KMS-11 (cell line): ENCODE measurements around the gene USH2A.

Experiments
- H2AFZ ChIP-seq: fragments of 200-600 bp; sonication (generic); 2 replicates; pipeline ENCODE4 v1.6.1; 2016; ENCODE audit warnings: antibody characterized with exemption, mixed run types, low read depth
- H3K27ac ChIP-seq: fragments of 200-600 bp; sonication (generic); 2 replicates; pipeline ENCODE4 v1.6.1; 2016; ENCODE audit warnings: mild to moderate bottlenecking, mixed run types
- H3K27me3 ChIP-seq: fragments of 200-600 bp; sonication (generic); 2 replicates; pipeline ENCODE4 v1.6.1; 2017; ENCODE audit warnings: mild to moderate bottlenecking, low read depth, mixed run types, moderate library complexity; ENCODE audit not compliant: insufficient read depth
- H3K36me3 ChIP-seq: fragments of 200-600 bp; sonication (generic); 2 replicates; pipeline ENCODE4 v1.6.1; 2017; ENCODE audit warnings: mild to moderate bottlenecking, mixed run types; ENCODE audit not compliant: insufficient read depth
- H3K4me1 ChIP-seq: fragments of 200-600 bp; sonication (generic); 2 replicates; pipeline ENCODE4 v1.6.1; 2016; ENCODE audit warnings: mild to moderate bottlenecking, low read depth, mixed run types; ENCODE audit not compliant: poor library complexity, severe bottlenecking
- H3K4me2 ChIP-seq: fragments of 200-600 bp; sonication (generic); 2 replicates; pipeline ENCODE4 v1.7.0; 2016; ENCODE audit warnings: mild to moderate bottlenecking, mixed run types
- H3K4me3 ChIP-seq: fragments of 200-600 bp; sonication (generic); IDR thresholded peaks from 2 replicates; pipeline ENCODE4 v1.6.1; 2017; ENCODE audit warnings: low read depth, low read length, mixed read lengths; ENCODE audit not compliant: insufficient read depth
- H3K79me2 ChIP-seq: fragments of 200-600 bp; sonication (generic); 2 replicates; pipeline ENCODE4 v1.6.1; 2016; ENCODE audit warnings: low read depth, mixed run types; ENCODE audit not compliant: insufficient read depth
- H3K9ac ChIP-seq: fragments of 200-600 bp; sonication (generic); 2 replicates; pipeline ENCODE4 v1.6.1; 2016; ENCODE audit warnings: mild to moderate bottlenecking, mixed run types
- H4K20me1 ChIP-seq: fragments of 200-600 bp; sonication (generic); 2 replicates; pipeline ENCODE4 v1.6.1; 2016; ENCODE audit warnings: mild to moderate bottlenecking, mixed run types; ENCODE audit not compliant: insufficient read depth
- TF ChIP-seq, protein P1 (sequence below): fragments of 200-600 bp; sonication (generic); conservative IDR thresholded peaks from 2 replicates; pipeline ENCODE4 v1.6.1; 2017; ENCODE audit warnings: low read depth, mild to moderate bottlenecking, antibody characterized with exemption, low read length, moderate library complexity, mixed read lengths

Gene USH2A

GRCh38 chr1:216430744-216431143, 7.5 kb upstream of the USH2A start:
- Histone ChIP-seq H3K4me3 (no peak overlapping the region), H3K4me2 (no peak overlapping the region), H3K4me1 (no peaks in the 10 kb centered on the region), H2AFZ (no peak overlapping the region), H3K9ac (no peak overlapping the region), H4K20me1 (no peaks in the 10 kb centered on the region; the same call in 1 of the 2 replicates), H3K27ac (no peak overlapping the region), H3K27me3 (no peaks in the 10 kb centered on the region), H3K36me3 (no peaks in the 10 kb centered on the region), H3K79me2 (no peaks in the 10 kb centered on the region)
- TF ChIP-seq, protein P1, sequence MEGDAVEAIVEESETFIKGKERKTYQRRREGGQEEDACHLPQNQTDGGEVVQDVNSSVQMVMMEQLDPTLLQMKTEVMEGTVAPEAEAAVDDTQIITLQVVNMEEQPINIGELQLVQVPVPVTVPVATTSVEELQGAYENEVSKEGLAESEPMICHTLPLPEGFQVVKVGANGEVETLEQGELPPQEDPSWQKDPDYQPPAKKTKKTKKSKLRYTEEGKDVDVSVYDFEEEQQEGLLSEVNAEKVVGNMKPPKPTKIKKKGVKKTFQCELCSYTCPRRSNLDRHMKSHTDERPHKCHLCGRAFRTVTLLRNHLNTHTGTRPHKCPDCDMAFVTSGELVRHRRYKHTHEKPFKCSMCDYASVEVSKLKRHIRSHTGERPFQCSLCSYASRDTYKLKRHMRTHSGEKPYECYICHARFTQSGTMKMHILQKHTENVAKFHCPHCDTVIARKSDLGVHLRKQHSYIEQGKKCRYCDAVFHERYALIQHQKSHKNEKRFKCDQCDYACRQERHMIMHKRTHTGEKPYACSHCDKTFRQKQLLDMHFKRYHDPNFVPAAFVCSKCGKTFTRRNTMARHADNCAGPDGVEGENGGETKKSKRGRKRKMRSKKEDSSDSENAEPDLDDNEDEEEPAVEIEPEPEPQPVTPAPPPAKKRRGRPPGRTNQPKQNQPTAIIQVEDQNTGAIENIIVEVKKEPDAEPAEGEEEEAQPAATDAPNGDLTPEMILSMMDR, result no peak

- no peaks in the 10 kb centered on the region for H3K36me3 ChIP-seq
- H3K4me3 ChIP-seq, result no peak overlapping the region
- H3K79me2 ChIP-seq, result no peaks in the 10 kb centered on the region
- H3K9ac ChIP-seq, result no peak overlapping the region
- no peaks in the 10 kb centered on the region for H3K4me1 ChIP-seq
- no peaks in the 10 kb centered on the region for H3K27me3 ChIP-seq
- TF ChIP-seq, protein P1, result no peak
- H3K4me2 ChIP-seq, result no peak overlapping the region
- H3K27ac ChIP-seq, result no peak overlapping the region
- no peaks in the 10 kb centered on the region for H4K20me1 ChIP-seq
- no peak overlapping the region for H2AFZ ChIP-seq
Measured at GRCh38 chr1:216425577-216425976, 2.3 kb upstream of the USH2A start.

DNA sequence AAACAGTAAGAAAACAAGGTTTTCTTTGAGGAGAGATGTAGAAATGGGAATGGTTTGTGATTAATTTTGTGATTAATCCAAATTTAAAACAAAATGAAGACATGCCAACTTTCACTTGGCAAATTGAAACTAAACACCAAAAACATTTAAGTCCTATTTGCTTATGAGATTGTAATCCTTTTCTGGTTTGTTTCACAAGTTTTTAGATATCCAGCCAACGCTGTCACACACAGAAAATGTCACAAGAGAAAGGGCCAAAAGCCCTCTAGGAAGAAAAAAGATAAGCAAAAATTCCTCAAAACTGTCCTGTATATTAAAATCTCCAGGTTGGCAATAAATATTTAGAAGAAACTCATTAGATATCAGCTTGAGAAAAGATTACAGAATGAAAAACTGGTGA, 2.5 kb downstream of the USH2A start:
- H3K4me1 ChIP-seq, result no peaks in the 10 kb centered on the region
- no peaks in the 10 kb centered on the region for H3K79me2 ChIP-seq
- H3K36me3 ChIP-seq, result no peaks in the 10 kb centered on the region
- no peak overlapping the region for H3K27ac ChIP-seq
- H3K27me3 ChIP-seq, result no peaks in the 10 kb centered on the region
- H2AFZ ChIP-seq, result no peak overlapping the region
- no peaks in the 10 kb centered on the region for H4K20me1 ChIP-seq
- no peak overlapping the region for H3K4me3 ChIP-seq
- H3K4me2 ChIP-seq, result no peak overlapping the region
- H3K9ac ChIP-seq, result no peak overlapping the region
- TF ChIP-seq, protein P1, result no peak

DNA sequence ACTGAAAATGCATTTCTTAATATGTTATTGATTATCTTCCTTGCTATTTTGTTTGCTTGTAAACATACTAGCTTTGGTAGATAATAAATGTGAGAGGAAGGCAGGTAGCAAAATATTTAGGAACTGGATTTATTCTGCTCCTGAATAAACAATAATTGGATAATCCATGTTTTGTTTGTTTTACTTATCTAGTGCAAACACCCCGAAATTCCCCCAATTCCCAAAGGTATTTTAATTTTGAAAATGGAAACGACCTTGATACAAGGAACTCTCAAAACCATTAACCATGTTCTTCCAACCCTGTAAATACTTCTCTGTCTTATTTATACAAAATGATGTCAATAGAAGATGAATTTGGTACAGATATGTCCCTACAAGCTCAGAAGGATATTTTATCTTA, 3.0 kb downstream of the USH2A start:
- Histone ChIP-seq H3K36me3 (no peaks in the 10 kb centered on the region), H3K27me3 (no peaks in the 10 kb centered on the region), H3K9ac (no peak overlapping the region), H3K4me2 (no peak overlapping the region), H3K27ac (no peak overlapping the region), H2AFZ (no peak overlapping the region), H4K20me1 (no peaks in the 10 kb centered on the region), H3K4me3 (no peak overlapping the region), H3K79me2 (no peaks in the 10 kb centered on the region), H3K4me1 (no peaks in the 10 kb centered on the region)
- TF ChIP-seq, protein P1, result no peak
